Thyroid gland (tissue), 4 donors: ENCODE results near the gene ZNF687. TPM values are rescaled to one million over a fixed set of nuclear protein-coding genes. Genes with fewer than 3 reads are reported as not detected.

ENCODE experiments used
- DNase-seq, 2 donors: peaks; one replicate each; pipeline ENCODE4 v3.0.0-alpha.2; 2019
- H3K27ac ChIP-seq, 3 donors: fragments of 200-600 bp; sonication (generic); 1 replicate in 2 of 3; 2 replicates in 1 of 3; pipeline ENCODE4 v1.5.1; 2016 to 2019; ENCODE audit warnings: mild to moderate bottlenecking in 1 of 3, moderate library complexity in 1 of 3
- H3K27me3 ChIP-seq: fragments of 200-600 bp; sonication (generic); one replicate; pipeline ENCODE4 v1.5.1; 2019
- H3K36me3 ChIP-seq, 2 donors: fragments of 200-600 bp; sonication (generic); one replicate each; pipeline ENCODE4 v1.5.1; 2016 to 2019
- H3K4me1 ChIP-seq, 2 donors: fragments of 200-600 bp; sonication (generic); one replicate each; pipeline ENCODE4 v1.5.1; 2017 to 2019
- H3K4me3 ChIP-seq, 3 donors: fragments of 200-600 bp; sonication (generic); replicated peaks in 1 of 3; 1 replicate in 2 of 3; 2 replicates in 1 of 3; pipeline ENCODE4 v1.5.1; 2016; ENCODE audit warnings: mild to moderate bottlenecking in 1 of 3
- H3K9me3 ChIP-seq: fragments of 200-600 bp; sonication (generic); one replicate; pipeline ENCODE4 v1.5.1; 2017
- CTCF ChIP-seq, 6 experiments: fragments of 200-600 bp in 3 of 6; fragments of 450-650 bp in 3 of 6; sonication (generic) in 3 of 6; IDR thresholded peaks; one replicate each; pipeline ENCODE4 v1.5.1; 2016 to 2019; ENCODE audit warnings: antibody characterized with exemption in 6 of 6, mild to moderate bottlenecking in 2 of 6, inconsistent platforms in 1 of 6, moderate library complexity in 1 of 6
- POLR2A ChIP-seq, 2 donors: fragments of 450-650 bp; IDR thresholded peaks; one replicate each; pipeline ENCODE4 v1.6.1; 2017; ENCODE audit warnings: antibody characterized with exemption in 2 of 2, mild to moderate bottlenecking in 2 of 2, moderate library complexity in 1 of 2
- WGBS, 2 donors: methylation state at CpG; one replicate each; pipeline ENCODE4 v1.1.5; 2017; 5-methylcytosine and 5-hydroxymethylcytosine counted together
- intact Hi-C: fragments of 100-400 bp; cut with DNase I; formaldehyde crosslinking; loops from one replicate; pipeline ENCODE4 v1.15.1; 2023
- total RNA-seq, 4 donors: library from RNA; depleted of rRNA; stranded (reverse); fragments of >200 nt; gene quantifications; one replicate each; pipeline ENCODE4 v1.2.3, GENCODE V29; 2016

Gene ZNF687
- total RNA-seq, 4 donors from 2014 or later: 24.2 to 38.0 (median 33.7) TPM

DNA sequence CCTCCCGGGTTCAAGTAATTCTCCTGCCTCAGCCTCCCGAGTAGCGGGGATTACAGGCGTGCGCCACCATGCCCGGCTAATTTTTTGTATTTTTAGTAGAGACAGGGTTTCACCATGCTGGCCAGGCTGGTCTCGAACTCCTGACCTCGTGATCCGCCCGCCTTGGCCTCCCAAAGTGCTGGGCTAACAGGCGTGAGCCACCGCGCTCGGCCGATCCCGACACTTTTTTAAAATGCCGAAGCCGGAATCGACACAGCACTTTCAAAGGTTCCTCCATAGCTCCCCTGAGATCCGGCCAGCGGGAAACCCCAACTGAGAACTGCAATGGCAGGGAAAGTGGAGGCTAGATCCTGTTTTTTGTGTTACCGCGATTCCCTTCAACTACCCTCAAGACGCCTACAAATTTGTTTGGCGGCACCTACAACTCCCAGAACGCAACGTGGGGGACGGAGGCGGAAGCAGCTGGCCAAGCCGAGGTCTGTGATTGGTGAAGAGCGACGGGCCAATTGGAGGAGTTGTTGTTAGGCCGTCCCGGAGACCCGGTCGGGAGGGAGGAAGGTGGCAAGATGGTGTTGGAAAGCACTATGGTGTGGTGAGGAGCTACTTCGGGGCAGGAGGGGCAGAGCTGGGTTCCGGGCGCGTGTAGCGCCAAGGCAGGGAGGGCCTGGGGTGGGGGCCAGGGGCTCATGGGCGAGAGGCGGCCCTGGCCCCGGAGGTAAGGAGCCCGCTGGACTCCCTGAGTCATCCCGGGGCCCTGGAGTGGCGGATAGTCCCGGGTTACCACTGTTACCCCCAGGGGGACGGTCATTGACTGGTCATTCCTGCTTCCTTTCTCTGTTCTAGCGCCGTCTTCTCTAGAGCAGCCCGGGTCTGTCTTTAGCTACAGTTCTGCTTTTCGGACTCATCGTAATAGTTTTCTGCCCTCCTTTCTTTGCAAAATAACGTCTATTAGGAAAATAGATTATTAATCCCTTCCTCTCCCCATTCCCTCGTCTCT, 27.6 kb upstream of the ZNF687 start, which contains the start of gene PSMD4:
TSS of gene PSMD4 (plus strand) at position 518 of the 997 bp plus-strand sequence. CDS start at position 567, 49 bp downstream.
- TF ChIP-seq POLR2A (IDR thresholded peaks at IDR 0.05) (peak in 1 of 2 donors; percentile 79), CTCF (IDR thresholded peaks at IDR 0.05) (no peak)
- DNase-seq: peak; percentile 94 to 96
- WGBS, 2 donors: 12 to 17% methylated on average over 48 to 56 of the region's 56 CpGs
- Histone ChIP-seq H3K27me3 (no peaks in the 10 kb centered on the region), H3K9me3 (no peaks in the 10 kb centered on the region), H3K4me3 (peak within 1 kb of the TSS; percentile 8 to 96 (median 62)), H3K4me1 (peaks cover 4 to 14% of the 10 kb centered on the region in 2 donors), H3K36me3 (peaks cover under 1 to 4% of the 10 kb centered on the region in 2 donors), H3K27ac (peak within 1 kb of the TSS; percentile 55 to 78 (median 74))
- intact Hi-C loops: loop anchor here (5.0 kb wide), 1 partner anchor 57 kb away; the partner anchor contains the start of gene PIP5K1A

- TF ChIP-seq CTCF (IDR thresholded peaks at IDR 0.05) (no peak), POLR2A (IDR thresholded peaks at IDR 0.05) (no peak)
- Histone ChIP-seq H3K36me3 (no peaks in the 10 kb centered on the region), H3K4me1 (peaks cover 4 to 14% of the 10 kb centered on the region in 2 donors), H3K9me3 (no peaks in the 10 kb centered on the region), H3K27me3 (no peaks in the 10 kb centered on the region), H3K27ac (no peak overlapping the region), H3K4me3 (peak overlapping the region in 2 of 3 donors; percentile 62 to 96)
- 40 to 45% methylated on average over 10 of the region's 10 CpGs for WGBS, 2 donors
- no peak for DNase-seq
- intact Hi-C loops: no loop called here
Measured at GRCh38 chr1:151255381-151255780, 26.7 kb upstream of the ZNF687 start.

- H3K27ac ChIP-seq: no peak overlapping the region
- H3K9me3 ChIP-seq: no peaks in the 10 kb centered on the region
- TF ChIP-seq POLR2A (IDR thresholded peaks at IDR 0.05) (no peak), CTCF (IDR thresholded peaks at IDR 0.05) (no peak)
- WGBS, 2 donors: 88 to 94% methylated on average over 2 of the region's 2 CpGs
- DNase-seq: no peak
- H3K4me1 ChIP-seq: peaks cover 0 to 10% of the 10 kb centered on the region in 2 donors
- peaks cover under 1 to 15% of the 10 kb centered on the region in 2 donors for H3K36me3 ChIP-seq
- intact Hi-C loops: no loop called here
- no peaks in the 10 kb centered on the region for H3K27me3 ChIP-seq
- no peak overlapping the region for H3K4me3 ChIP-seq
Measured at GRCh38 chr1:151259351-151259750, 22.7 kb upstream of the ZNF687 start.

GRCh38 chr1:151265446-151266236, 16.5 kb upstream of the ZNF687 start:
- DNase-seq: no peak
- Histone ChIP-seq H3K36me3 (peaks cover 34 to 52% of the 10 kb centered on the region in 2 donors), H3K27ac (no peak overlapping the region), H3K9me3 (no peaks in the 10 kb centered on the region), H3K4me3 (no peak overlapping the region), H3K4me1 (no peaks in the 10 kb centered on the region), H3K27me3 (no peaks in the 10 kb centered on the region)
- WGBS, 2 donors: 90 to 91% methylated on average over 14 of the region's 14 CpGs
- no peak for TF ChIP-seq POLR2A (IDR thresholded peaks at IDR 0.05)
- TF ChIP-seq CTCF (IDR thresholded peaks at IDR 0.05): no peak
- intact Hi-C loops: no loop called here
